Keratinocyte (primary cell): ENCODE results near the gene GRM4. TPM values are rescaled to one million over a fixed set of nuclear protein-coding genes. Genes with fewer than 3 reads are reported as not detected.

Experiments used
- DNase-seq: peaks from one replicate; pipeline ENCODE4 v3.0.0-alpha.2; 2011; ENCODE audit warnings: low read depth, missing footprints, low spot score
- FAIRE-seq: peaks from 2 replicates; lab custom pipeline; 2011; peaks lifted over from hg19 to GRCh38; lab: Jason Lieb, UNC
- H2AFZ ChIP-seq: 2 replicates; pipeline ENCODE4 v1.6.0; 2012; ENCODE audit warnings: low read length, control low read depth, inconsistent platforms; ENCODE audit not compliant: control insufficient read depth
- H3K27ac ChIP-seq: 2 replicates; pipeline ENCODE4 v1.5.1; 2011; ENCODE audit warnings: low read length; ENCODE audit not compliant: control insufficient read depth, insufficient read depth
- H3K27me3 ChIP-seq: 3 replicates; pipeline ENCODE4 v1.6.0; 2011; ENCODE audit warnings: low read length; ENCODE audit not compliant: control insufficient read depth, insufficient read depth; ENCODE audit errors: extremely low read depth
- H3K36me3 ChIP-seq, 2 experiments: 2 replicates in 1 of 2; 3 replicates in 1 of 2; pipeline ENCODE4 v1.5.1; 2011; ENCODE audit warnings: low read length in 2 of 2, mild to moderate bottlenecking in 1 of 2; ENCODE audit not compliant: control insufficient read depth in 2 of 2, insufficient read depth in 2 of 2; ENCODE audit errors: extremely low read depth in 1 of 2
- H3K4me1 ChIP-seq: 3 replicates; pipeline ENCODE4 v1.5.1; 2011; ENCODE audit warnings: low read length; ENCODE audit not compliant: control insufficient read depth, insufficient read depth; ENCODE audit errors: extremely low read depth
- H3K4me2 ChIP-seq: 3 replicates; pipeline ENCODE4 v1.6.0; 2011; ENCODE audit warnings: low read depth, low read length; ENCODE audit not compliant: control insufficient read depth, insufficient read depth; ENCODE audit errors: extremely low read depth
- H3K4me3 ChIP-seq, 3 experiments: fragments of 200-600 bp in 1 of 3; sonication (generic) in 1 of 3; 2 replicates in 2 of 3; 3 replicates in 1 of 3; pipeline ENCODE4 v1.5.1; 2011 to 2016; ENCODE audit warnings: low read length in 3 of 3, mild to moderate bottlenecking in 3 of 3, control low read depth in 2 of 3, inconsistent platforms in 1 of 3, low read depth in 1 of 3, mixed read lengths in 1 of 3, mixed run types in 1 of 3, moderate library complexity in 1 of 3; ENCODE audit not compliant: control insufficient read depth in 2 of 3, insufficient read depth in 2 of 3; ENCODE audit errors: extremely low read depth in 1 of 3
- H3K79me2 ChIP-seq: 2 replicates; pipeline ENCODE4 v1.6.0; 2012; ENCODE audit warnings: low read length; ENCODE audit not compliant: control insufficient read depth, insufficient read depth
- H3K9ac ChIP-seq: 3 replicates; pipeline ENCODE4 v1.6.0; 2011; ENCODE audit warnings: low read length; ENCODE audit not compliant: control insufficient read depth, insufficient read depth; ENCODE audit errors: extremely low read depth
- H3K9me1 ChIP-seq: 3 replicates; pipeline ENCODE4 v1.6.0; 2011; ENCODE audit warnings: low read length; ENCODE audit not compliant: control insufficient read depth, insufficient read depth; ENCODE audit errors: extremely low read depth
- H3K9me3 ChIP-seq: 2 replicates; pipeline ENCODE4 v1.5.1; 2012; ENCODE audit warnings: low read depth, low read length; ENCODE audit not compliant: control insufficient read depth
- H4K20me1 ChIP-seq: 3 replicates; pipeline ENCODE4 v1.6.0; 2011; ENCODE audit warnings: low read length; ENCODE audit not compliant: control insufficient read depth, insufficient read depth; ENCODE audit errors: extremely low read depth
- EZH2 ChIP-seq: IDR thresholded peaks from one replicate; pipeline ENCODE4 v1.6.1; 2012; ENCODE audit warnings: inconsistent platforms, mild to moderate bottlenecking, low read length, moderate library complexity
- dilution Hi-C: fragments of 300-500 bp; cut with MboI; formaldehyde crosslinking; loops from one replicate; pipeline ENCODE4 v1.7.0; 2020; ENCODE audit warnings: low sequenced_read_pairs; ENCODE audit not compliant: extremely low pct_ligation_motif_present
- polyA plus RNA-seq, 5 experiments: library from polyadenylated mRNA; depleted of rRNA in 3 of 5; stranded (reverse) in 3 of 5; stranded (forward) in 1 of 5; unstranded in 1 of 5; fragments of >200 nt; gene quantifications; 1 replicate in 1 of 5; 2 replicates in 3 of 5; 3 replicates in 1 of 5; pipeline versions ENCODE4 v1.2.1 to v1.2.3, GENCODE V29; 2011 to 2012; ENCODE audit warnings: missing spikeins in 2 of 5, low read depth in 1 of 5, low replicate concordance in 1 of 5
- TF ChIP-seq, protein P1 (sequence below), 3 experiments: IDR thresholded peaks in 1 of 3; conservative IDR thresholded peaks in 1 of 3; optimal IDR thresholded peaks in 1 of 3; 2 replicates in 2 of 3; 3 replicates in 1 of 3; pipeline versions ENCODE3 to v1.5.1; 2011; ENCODE audit warnings: low read length in 3 of 3, mild to moderate bottlenecking in 3 of 3, moderate library complexity in 2 of 3, control low read depth in 1 of 3, inconsistent platforms in 1 of 3; ENCODE audit not compliant: insufficient read depth in 2 of 3; ENCODE audit errors: extremely low read depth in 1 of 3

GRM4 gene
- polyA plus RNA-seq, 1 donor (not counting 4 experiments of a cell fraction or from before 2014, with no cell fraction given), result not detected

- Histone ChIP-seq H3K4me2 (no peak overlapping the region), H3K27me3 (peaks cover 26% of the 10 kb centered on the region), H3K4me3 (no peak overlapping the region), H3K9me1 (no peaks in the 10 kb centered on the region), H3K9ac (no peak overlapping the region), H3K4me1 (peaks cover 7% of the 10 kb centered on the region), H3K79me2 (no peaks in the 10 kb centered on the region), H3K36me3 (no peaks in the 10 kb centered on the region), H3K27ac (no peak overlapping the region), H4K20me1 (no peaks in the 10 kb centered on the region), H3K9me3 (peaks cover 4% of the 10 kb centered on the region), H2AFZ (no peak overlapping the region)
- dilution Hi-C loops, result no loop called here
- DNase-seq (no peak), FAIRE-seq (no peak)
- TF ChIP-seq EZH2, result no peak
- TF ChIP-seq, protein P1, sequence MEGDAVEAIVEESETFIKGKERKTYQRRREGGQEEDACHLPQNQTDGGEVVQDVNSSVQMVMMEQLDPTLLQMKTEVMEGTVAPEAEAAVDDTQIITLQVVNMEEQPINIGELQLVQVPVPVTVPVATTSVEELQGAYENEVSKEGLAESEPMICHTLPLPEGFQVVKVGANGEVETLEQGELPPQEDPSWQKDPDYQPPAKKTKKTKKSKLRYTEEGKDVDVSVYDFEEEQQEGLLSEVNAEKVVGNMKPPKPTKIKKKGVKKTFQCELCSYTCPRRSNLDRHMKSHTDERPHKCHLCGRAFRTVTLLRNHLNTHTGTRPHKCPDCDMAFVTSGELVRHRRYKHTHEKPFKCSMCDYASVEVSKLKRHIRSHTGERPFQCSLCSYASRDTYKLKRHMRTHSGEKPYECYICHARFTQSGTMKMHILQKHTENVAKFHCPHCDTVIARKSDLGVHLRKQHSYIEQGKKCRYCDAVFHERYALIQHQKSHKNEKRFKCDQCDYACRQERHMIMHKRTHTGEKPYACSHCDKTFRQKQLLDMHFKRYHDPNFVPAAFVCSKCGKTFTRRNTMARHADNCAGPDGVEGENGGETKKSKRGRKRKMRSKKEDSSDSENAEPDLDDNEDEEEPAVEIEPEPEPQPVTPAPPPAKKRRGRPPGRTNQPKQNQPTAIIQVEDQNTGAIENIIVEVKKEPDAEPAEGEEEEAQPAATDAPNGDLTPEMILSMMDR (optimal IDR thresholded peaks at IDR 0.05 in 1 of 3, IDR thresholded peaks at IDR 0.05 in 1 of 3, conservative IDR thresholded peaks at IDR 0.05 in 1 of 3; ENCODE audit: extremely low read depth in 1 of 3, insufficient read depth in 2 of 3, low read length in 3 of 3), result no peak
Observed at GRCh38 chr6:34070315-34071135, 75.4 kb downstream of the GRM4 start.

GRCh38 chr6:34068462-34069044, 77.3 kb downstream of the GRM4 start:
- H3K9me3 ChIP-seq, result peaks cover 4% of the 10 kb centered on the region
- no peaks in the 10 kb centered on the region for H4K20me1 ChIP-seq
- no peaks in the 10 kb centered on the region for H3K36me3 ChIP-seq
- no peak overlapping the region for H3K9ac ChIP-seq
- dilution Hi-C loops, result no loop called here
- no peak overlapping the region for H2AFZ ChIP-seq
- no peak overlapping the region for H3K4me3 ChIP-seq
- no peak for TF ChIP-seq EZH2
- TF ChIP-seq, protein P1 (optimal IDR thresholded peaks at IDR 0.05 in 1 of 3, IDR thresholded peaks at IDR 0.05 in 1 of 3, conservative IDR thresholded peaks at IDR 0.05 in 1 of 3; ENCODE audit: extremely low read depth in 1 of 3, insufficient read depth in 2 of 3, low read length in 3 of 3), result no peak
- H3K79me2 ChIP-seq, result no peaks in the 10 kb centered on the region
- peaks cover 44% of the 10 kb centered on the region for H3K27me3 ChIP-seq
- DNase-seq (no peak), FAIRE-seq (no peak)
- no peak overlapping the region for H3K27ac ChIP-seq
- no peaks in the 10 kb centered on the region for H3K9me1 ChIP-seq
- peaks cover 7% of the 10 kb centered on the region for H3K4me1 ChIP-seq
- H3K4me2 ChIP-seq, result no peak overlapping the region
